Activated CD4-positive, alpha-beta T cell treated with anti-CD3 and anti-CD28 coated beads, Interleukin-2, amount 50 U/mL, for 48 hours (primary cell): Measurements from ENCODE around the gene ARMH3.

Experiments used
- DNase-seq, 2 experiments: peaks; one replicate each; pipeline ENCODE4 v3.0.0-alpha.2; 2020

Gene ARMH3

GRCh38 chr10:101826852-101827434 lies 229.0 kb downstream of the ARMH3 start:
- no peak for DNase-seq

- DNase-seq = no peak
Observed at GRCh38 chr10:101824736-101825135, 231.2 kb downstream of the ARMH3 start.

GRCh38 chr10:101818872-101819633 lies 236.9 kb downstream of the ARMH3 start:
- DNase-seq = no peak

GRCh38 chr10:101818119-101818871 lies 237.7 kb downstream of the ARMH3 start, which contains the start of gene OGA:
Gene OGA, minus strand, starts transcription at chr10:101818444. Its CDS starts 422 bp downstream, at chr10:101818022.
- DNase-seq = peak; percentile 96 to 97

GRCh38 chr10:101817337-101818118 lies 238.4 kb downstream of the ARMH3 start:
- DNase-seq = peak in 1 of 2 experiments; percentile 57

- no peak for DNase-seq
Observed at GRCh38 chr10:101816913-101817336, 239.0 kb downstream of the ARMH3 start.

- DNase-seq = no peak
Observed at GRCh38 chr10:101816376-101816775, 239.6 kb downstream of the ARMH3 start.

GRCh38 chr10:101814466-101815071 lies 241.4 kb downstream of the ARMH3 start:
- DNase-seq = no peak

GRCh38 chr10:101812606-101813005 lies 243.4 kb downstream of the ARMH3 start:
- no peak for DNase-seq

GRCh38 chr10:101807158-101807557 lies 248.8 kb downstream of the ARMH3 start:
- DNase-seq = no peak

- no peak for DNase-seq
Observed at GRCh38 chr10:101803511-101803910, 252.5 kb downstream of the ARMH3 start.

GRCh38 chr10:101797403-101798059 lies 258.4 kb downstream of the ARMH3 start:
- DNase-seq = no peak
